KG1 (cell line): ENCODE results near the gene FILIP1.

Experiments used
- DNase-seq: peaks from one replicate; lab custom pipeline; 2025; lab: John Stamatoyannopoulos, UW

Gene FILIP1

GRCh38 chr6:75493400-75494064 lies at the start of gene FILIP1:
Gene FILIP1 (minus strand): TSS chr6:75493800. CDS start chr6:75414972, 78,828 bp downstream.
- no peak for DNase-seq

GRCh38 chr6:75543311-75543710 lies 49.7 kb upstream of the FILIP1 start:
- no peak for DNase-seq

- no peak for DNase-seq
These were observed 45.5 kb upstream of the FILIP1 start for GRCh38 chr6:75539136-75539535.

GRCh38 chr6:75532521-75532920 lies 38.9 kb upstream of the FILIP1 start:
- no peak for DNase-seq

- no peak for DNase-seq
These were observed 37.6 kb upstream of the FILIP1 start for GRCh38 chr6:75531174-75531573.

- DNase-seq, result no peak
These were observed 37.1 kb upstream of the FILIP1 start for GRCh38 chr6:75530696-75531095.

GRCh38 chr6:75528423-75528822 lies 34.8 kb upstream of the FILIP1 start:
- no peak for DNase-seq

GRCh38 chr6:75526502-75527127 lies 33.0 kb upstream of the FILIP1 start:
- DNase-seq, result peak; percentile 10

GRCh38 chr6:75525682-75526081 lies 32.1 kb upstream of the FILIP1 start:
- no peak for DNase-seq

GRCh38 chr6:75524322-75524972 lies 30.8 kb upstream of the FILIP1 start:
- no peak for DNase-seq

- no peak for DNase-seq
These were observed 23.2 kb upstream of the FILIP1 start for GRCh38 chr6:75516757-75517156.

- DNase-seq, result no peak
These were observed 19.0 kb upstream of the FILIP1 start for GRCh38 chr6:75512591-75512990.

- DNase-seq, result no peak
These were observed 11.8 kb upstream of the FILIP1 start for GRCh38 chr6:75505424-75505823.

GRCh38 chr6:75504465-75505222 lies 11.0 kb upstream of the FILIP1 start:
- no peak for DNase-seq

- no peak for DNase-seq
These were observed 9.7 kb upstream of the FILIP1 start for GRCh38 chr6:75503291-75503690.

- no peak for DNase-seq
These were observed 9.3 kb upstream of the FILIP1 start for GRCh38 chr6:75502884-75503283.

GRCh38 chr6:75501756-75502155 lies 8.2 kb upstream of the FILIP1 start:
- DNase-seq, result no peak

GRCh38 chr6:75499640-75500039 lies 6.0 kb upstream of the FILIP1 start:
- DNase-seq, result no peak

- DNase-seq, result no peak
These were observed 5.3 kb upstream of the FILIP1 start for GRCh38 chr6:75498862-75499261.

- no peak for DNase-seq
These were observed 4.4 kb upstream of the FILIP1 start for GRCh38 chr6:75497994-75498393.

GRCh38 chr6:75495011-75495410 lies 1.4 kb upstream of the FILIP1 start:
- DNase-seq, result no peak

- DNase-seq, result no peak
These were observed 690 bp upstream of the FILIP1 start for GRCh38 chr6:75494290-75494689.
